GM19452 (cell line): Measurements from ENCODE around the gene CELSR1.
"Not testable (repeated sequence)": the region's sequence is repeated elsewhere in the genome, so short reads cannot be mapped to it uniquely, and the experiment has no call there.

Experiments
- ATAC-seq: cut with Tn5 transposase; IDR thresholded peaks from one replicate; pipeline ENCODE4 v1.9.1; 2021; ENCODE audit not compliant: unreplicated experiment

CELSR1 gene

DNA sequence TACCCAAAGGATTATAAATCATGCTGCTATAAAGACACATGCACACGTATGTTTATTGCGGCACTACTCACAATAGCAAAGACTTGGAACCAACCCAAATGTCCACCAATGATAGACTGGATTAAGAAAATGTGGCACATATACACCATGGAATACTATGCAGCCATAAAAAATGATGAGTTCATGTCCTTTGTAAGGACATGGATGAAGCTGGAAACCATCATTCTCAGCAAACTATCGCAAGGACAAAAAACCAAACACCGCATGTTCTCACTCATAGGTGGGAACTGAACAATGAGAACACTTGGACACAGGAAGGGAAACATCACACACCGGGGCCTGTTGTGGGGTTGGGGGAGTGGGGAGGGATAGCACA lies 21.3 kb downstream of the CELSR1 start:
- ATAC-seq = not testable (repeated sequence)

DNA sequence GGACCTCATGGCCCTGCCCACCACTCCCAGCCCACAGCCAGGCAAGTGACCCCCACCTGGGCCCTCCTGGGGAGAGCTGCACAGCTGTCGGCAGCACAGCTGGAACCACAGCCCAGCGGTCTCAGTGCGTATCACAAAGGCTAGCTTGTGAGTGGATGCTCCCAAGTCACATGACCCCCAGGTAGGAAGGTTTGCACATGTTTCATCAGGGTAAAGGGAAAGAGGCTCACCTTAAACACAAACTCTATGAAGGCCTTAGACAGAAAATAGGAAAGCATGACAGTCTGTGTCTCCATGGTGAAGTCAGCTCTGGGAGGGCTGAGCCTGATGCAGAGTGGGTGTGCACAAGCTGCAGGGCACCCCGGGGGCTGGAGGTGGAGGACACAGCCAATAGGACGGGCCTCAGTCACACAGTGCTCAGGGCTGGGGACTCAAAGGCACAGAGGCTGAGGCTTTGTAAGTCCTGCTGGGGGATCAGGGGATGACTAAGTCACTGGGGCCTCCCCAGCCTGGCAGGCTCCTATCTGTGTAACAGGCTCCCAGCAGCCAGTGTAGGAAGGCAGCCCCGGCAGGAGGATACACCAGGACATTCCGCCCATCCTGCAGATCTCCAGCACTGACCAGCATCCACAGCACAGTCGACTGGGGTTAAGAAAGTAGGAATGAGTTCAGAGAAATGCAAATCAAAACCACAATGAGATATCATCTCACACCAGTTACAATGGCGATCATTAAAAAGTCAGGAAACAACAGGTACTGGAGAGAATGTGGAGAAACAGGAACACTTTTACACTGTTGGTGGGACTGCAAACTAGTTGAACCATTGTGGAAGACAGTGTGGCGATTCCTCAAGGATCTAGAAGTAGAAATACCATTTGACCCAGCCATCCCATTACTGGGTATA lies 22.0 kb downstream of the CELSR1 start:
- no peak for ATAC-seq

DNA sequence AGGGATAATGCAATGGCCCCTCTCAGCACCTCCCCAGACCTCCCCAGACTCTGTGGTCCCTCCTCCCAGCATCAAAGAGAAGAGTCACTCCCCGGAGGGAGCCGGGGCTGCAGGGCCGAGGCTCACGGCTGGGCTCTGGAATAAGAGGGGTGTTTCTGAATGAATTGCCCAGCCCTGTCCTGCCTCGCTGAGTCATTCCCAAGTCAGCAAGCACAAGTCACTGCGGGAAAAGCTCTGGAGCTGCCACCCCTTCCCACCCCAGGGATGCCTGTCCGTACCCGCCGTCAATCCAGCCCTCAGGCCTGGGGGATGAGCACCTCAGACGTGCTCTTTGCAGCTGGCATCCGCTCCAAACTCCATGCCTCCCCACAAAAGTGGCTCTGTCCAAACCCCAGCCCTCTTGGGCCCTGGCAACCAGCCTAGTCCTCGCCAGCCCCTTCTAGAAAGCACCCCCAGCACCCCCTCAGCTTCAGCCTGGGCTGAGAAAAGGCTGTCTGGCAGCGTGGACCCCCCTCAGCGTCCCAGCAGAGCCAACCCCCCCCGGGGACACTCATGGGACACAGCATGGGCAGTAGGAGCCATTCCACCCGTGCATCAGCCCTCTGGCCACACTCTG lies 22.7 kb downstream of the CELSR1 start:
- no peak for ATAC-seq

DNA sequence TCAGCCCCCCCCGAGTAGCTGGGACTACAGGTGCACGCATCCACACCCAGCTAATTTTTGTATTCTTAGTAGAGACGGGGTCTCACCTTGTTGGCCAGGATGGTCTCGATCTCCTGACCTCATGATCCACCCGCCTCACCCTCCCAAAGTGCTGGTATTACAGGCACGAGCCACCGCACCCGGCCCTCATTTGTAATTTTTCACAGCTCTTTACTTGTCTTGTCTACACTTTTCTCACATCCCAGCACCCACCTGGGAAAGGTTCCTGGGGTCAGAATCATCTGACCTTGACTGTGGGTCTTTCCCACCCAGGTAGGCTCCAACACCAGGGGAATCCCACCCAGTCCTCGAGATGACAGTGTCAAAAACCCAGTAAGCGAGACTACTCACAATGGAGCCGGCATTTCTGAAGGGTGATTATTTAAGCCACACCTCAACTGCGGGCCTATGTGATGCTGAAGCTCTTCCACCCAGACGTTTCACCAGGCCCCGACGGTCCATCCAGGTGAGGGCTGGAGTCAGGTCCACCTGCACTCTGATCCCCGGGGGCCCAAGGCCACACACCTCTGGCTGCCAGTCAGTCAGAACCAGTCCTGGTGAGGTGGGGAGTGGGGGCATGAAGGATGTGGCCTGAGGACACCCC lies 23.4 kb downstream of the CELSR1 start:
- ATAC-seq = no peak

DNA sequence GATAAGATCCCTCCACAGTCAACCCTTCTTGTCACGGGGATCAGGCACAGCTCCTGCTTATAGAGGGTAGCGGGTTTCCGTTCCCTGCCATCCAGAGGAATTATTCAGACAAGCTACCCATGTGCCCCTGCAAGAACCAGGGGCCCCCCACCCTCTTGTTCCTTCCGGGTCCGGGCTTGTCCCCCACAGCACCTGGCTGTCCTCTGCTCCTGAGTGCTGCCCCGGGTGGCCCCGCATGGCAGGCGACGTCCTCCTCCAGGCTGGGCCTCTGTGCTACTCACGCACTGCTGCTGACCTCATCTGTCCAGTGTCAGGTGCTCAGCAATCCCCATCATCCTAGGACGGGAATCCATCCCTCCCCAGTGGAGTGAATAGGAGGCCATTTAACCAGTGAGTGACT lies 24.7 kb downstream of the CELSR1 start:
- no peak for ATAC-seq

DNA sequence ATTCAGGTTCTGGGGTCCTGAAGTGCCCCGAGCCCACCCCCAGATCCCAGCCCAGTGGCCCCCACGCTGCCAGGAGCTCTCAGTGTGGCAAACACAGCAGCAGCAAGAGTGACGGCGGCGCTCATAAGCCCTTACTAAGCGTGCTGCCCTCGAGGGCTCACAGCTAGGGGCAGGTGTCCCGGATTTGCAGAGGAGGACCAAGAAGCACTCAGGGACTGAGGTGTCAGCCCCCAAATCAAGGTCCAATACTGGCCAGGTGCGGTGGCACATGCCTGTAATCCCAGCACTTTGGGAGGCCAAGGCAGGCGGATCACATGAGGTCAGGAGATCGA lies 25.4 kb downstream of the CELSR1 start:
- ATAC-seq = no peak

DNA sequence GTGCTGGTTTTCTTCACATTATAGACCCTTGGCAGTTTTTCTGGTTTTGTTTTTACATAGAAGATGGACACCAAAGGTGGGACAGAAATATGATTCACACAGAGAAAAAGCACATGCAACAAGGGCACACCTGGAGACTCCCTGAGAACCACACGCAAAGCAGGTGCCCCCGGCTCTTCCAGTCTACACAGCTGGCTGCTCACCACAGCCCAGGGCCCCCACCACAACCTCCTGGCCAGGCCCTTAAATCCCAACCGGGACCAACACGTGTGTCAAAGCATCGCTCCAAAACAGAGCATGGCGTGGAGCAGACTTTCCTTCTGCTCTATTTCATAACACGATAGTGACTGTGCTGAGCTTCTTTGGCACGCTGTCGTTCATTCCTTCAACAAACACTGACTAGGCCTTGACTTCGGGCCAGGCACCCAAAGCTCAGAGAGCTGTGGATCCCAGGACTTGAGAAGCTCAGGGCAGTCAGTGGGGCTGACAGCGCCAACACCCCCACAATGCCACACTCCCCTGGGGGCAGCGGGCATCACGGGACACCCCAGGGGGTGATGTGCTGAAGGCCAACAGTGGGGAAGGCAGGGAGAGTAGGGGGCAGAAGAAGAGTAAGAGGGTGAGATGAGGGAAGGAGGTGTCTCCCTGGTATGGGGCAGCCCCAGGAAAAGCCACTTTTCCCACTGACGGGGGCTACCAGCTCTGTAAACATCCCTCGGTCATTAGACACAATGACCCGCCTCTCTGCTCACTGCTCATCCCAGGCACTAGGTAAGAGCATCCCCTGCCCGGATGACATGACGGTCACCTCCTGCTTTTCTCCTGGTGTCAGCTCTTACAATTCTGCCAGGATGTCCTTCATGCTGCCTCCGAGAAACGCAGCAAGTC lies 26.0 kb downstream of the CELSR1 start:
- ATAC-seq = no peak

DNA sequence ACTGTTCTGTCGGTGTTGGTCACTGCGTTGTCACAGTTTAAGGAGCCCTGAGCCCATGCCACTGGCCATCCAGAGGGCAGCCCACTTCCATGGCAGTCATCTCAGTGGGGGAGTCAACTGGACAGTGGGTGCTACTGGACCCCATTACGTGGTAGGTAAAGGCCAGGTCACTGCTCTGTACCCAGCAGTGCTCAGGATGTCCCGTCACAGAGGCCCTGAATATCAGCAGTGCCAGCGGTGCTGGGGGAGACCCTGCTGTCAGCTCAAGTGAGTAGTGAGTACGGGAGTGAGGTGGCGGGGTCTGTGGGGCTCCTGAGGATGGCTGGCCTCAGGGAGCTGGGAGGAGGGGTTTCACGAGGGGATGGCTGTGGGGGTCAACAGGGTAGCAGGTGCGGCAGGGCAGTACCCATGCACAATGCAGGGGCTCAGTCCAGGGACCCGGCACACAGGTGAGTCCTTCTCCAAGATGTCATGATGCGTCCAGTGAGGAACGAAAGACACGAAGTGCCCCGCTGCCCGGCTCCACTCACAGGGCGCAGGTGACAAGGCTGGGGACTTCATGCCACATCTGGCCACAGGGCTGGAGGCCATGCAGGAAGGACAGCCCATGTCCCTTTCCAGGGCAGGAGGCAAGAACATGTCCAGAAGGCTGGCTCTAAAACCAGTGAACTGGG lies 27.9 kb downstream of the CELSR1 start:
- ATAC-seq = no peak

DNA sequence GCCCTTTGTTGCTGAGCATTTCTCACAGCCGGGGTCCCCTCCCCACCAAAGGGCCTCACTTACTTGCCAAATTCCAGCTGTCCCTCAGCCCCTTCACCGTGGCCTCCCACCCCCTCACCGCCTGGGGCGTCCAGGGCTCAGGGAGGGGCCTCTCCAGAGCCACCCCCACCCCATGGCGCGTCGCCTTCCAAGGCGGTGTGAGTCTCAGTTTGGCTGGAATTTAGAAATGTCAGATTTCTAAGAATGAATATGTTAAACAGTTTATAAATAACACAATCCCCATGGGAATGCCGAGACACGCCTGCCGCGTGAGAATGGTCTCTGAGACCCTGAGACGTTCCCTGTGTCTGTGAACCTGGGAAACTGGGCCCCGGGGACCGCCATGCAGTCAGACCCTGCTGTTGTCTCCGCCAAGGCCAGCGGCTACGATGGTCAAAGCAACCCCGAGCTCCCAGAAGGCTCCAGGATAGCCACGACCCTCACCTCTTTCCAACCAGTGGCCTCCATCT lies 28.9 kb downstream of the CELSR1 start:
- no peak for ATAC-seq

DNA sequence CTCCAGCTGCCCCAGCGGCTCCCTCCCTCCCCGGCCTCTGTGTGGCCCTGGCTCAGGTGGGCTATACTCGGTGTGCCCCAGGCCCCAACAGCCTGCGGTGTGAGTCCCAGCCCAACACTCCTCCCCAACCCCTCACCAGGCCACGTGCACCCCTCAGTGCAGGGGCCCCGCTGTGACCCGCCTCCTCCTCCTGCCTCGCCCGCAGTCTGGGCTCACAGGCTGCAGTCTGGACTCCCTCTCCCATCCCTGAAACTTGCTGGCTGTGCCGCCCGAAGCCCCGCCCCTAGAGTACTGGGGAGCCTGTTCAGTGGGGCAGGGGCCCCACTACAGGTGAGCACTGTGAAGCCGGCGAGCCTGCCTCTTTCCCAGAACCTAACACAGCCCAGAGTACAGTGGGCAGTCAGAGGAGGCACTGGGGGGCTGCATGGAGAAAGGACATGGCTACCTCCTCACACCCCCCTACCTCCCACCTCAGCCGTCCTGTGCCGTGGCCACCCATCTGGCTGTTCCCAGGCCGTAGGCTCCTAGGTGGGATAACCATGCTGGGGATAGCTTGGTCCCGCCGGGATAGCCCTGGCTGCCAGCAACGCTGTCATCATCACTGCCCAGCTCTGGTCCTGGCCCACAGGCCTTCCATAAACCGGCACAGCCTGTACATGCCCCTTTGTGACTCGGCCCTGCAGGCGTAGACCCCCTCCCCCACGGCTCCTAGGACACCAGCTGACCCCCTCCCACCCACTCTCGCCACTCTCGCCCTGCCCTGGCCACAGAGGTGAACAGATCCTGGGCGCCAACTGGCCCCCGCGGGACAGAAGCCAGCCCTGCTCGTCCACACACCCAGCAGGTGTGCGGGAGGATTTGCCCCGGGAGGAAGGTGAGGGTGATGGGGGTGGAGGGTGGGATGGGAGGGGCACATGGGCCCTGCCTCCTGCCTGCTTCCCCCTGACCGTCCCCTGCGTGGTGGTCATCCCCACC lies 29.7 kb downstream of the CELSR1 start:
- no peak for ATAC-seq

DNA sequence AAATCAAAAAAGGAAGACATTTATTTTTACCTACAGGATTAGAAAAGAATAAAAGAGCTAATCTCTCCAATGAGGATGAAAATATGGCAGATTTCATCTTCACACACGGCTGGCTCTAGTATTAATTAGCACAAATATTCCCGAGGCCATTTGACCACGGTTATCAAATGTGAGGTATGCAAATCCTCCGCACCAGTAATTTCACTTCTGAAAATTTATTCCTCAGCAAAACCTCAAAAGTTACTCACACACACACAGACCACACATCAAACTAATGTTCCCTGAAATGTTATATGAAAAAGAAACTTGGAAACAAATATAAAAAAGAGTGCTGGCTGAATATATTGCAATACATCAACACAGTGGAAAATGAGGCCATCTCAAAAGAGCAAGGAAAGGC lies 32.8 kb downstream of the CELSR1 start:
- ATAC-seq = no peak

DNA sequence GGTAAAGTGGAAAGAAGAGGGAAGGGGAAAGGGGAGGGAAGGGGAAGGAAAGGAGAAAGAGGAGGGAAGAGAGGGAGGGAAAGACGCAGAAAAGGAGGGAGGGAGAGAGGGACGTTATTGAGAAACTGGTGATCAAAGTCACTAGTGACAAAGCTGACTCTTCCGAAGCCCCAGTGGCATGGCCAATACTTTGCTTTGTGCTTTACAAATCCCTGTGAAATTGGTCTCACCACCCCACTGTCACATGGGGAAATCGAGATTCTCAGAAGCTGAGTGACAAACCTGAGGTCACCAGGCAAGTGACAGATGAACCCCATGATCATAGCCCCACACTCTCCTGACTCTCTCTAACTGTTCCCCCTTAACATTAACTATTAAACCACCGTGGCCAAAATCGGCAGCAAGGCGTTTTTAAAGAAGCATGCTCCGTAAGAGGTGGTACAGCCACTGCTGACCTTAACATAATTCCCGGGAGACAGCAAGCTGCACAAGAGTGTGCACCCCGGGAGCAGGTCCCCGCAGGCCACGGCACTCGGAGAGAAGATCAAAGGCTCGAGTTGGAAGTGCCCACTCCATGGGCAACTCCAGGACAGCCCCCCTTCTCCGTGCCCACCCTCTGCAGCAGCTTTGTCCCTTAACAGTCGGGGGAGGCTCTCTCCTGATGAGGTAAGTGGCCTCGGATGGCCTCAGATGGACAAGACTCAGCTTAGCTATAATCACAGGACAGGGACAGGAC lies 34.8 kb downstream of the CELSR1 start:
- ATAC-seq = no peak

DNA sequence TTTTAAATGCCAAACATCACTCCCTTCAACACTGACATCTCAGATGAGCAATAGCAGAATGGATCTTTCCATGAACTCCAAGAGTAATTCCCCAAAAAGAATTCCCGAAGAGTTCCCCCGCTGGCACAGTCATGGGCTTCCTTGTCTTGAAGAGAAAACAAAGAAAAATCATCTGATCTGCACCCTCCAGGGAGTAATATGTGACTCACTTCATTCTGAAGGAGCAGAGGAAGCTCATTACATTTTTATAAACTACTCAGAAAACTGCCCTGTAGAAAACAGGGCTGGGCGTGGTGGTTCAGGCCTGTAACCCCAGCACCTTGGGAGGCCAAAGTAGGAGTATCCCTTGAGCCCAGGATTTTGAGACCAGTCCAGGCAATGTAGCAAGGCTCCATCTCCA lies 35.7 kb downstream of the CELSR1 start:
- no peak for ATAC-seq

DNA sequence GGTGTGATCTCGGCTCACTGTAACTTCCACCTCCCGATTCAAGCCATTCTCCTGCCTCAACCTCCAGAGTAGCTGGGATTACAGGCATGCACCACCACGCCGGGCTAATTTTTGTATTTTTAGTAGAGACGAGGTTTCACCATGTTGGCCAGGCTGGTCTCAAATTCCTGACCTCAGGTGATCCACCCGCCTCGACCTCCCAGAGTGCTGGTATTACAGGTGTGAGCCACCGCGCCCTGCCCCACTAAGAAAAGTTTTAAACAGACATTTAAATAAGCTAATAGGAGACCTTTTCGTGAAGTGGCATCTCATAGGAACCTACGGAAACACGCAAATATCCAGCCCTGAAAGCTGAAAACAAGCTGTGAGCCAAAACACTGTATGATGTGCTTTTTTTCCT lies 36.2 kb downstream of the CELSR1 start:
- ATAC-seq = not testable (repeated sequence)

DNA sequence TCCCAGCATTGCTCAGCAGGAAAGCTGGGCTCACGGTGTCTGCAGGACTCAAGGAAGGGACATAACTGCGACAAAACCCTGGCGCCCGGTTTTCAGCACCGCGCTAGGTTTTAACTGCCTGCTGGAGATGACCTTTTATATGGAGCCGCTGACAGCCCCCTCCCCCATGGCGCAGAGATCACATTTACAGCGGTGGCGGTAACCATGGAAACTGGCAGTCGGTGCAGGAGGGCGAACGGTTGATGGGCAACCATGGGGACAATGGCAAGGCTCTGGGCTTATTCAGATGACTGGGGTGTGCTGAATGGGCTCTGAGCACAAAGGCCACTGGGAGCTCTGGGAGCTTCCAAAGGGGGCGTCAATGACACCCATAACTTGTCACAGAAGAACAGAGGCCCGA lies 37.2 kb downstream of the CELSR1 start:
- ATAC-seq = no peak

DNA sequence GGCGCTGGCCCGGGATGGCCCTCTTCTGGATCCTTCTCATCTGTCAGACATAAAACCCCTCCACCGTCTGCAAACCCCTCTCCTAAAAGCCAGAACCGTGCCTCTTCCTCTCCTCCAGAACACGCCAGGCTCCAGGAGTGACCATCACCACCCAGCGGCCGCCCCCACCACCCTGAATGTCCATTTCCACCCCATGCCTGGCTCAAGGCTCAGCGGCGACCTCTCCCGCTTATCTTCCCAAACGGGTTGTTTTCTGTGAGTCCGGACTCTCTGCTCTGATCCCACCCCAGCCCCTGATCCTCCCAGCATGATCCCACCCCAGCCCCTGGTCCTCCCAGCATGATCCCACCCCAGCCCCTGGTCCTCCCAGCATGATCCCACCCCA lies 37.6 kb downstream of the CELSR1 start:
- no peak for ATAC-seq

DNA sequence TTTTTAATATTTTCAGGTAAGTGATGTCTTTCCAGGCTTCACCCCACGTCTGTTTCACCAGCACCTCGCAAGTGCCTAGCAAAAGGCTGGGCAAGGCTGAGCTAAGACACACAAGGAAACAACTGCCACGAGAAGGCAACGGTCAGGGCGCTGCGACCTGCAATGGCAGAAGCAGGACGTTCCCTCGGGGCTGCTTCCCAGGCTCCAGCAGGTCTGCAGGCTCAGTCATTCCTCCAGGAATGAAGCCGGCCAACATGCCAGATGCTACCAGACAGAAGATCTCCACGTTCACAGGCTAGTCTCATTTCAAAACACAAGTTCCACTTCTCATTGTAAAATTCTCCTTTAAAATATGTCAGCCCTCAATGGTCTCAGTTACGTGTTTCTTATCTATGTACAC lies 45.5 kb downstream of the CELSR1 start:
- ATAC-seq = no peak

DNA sequence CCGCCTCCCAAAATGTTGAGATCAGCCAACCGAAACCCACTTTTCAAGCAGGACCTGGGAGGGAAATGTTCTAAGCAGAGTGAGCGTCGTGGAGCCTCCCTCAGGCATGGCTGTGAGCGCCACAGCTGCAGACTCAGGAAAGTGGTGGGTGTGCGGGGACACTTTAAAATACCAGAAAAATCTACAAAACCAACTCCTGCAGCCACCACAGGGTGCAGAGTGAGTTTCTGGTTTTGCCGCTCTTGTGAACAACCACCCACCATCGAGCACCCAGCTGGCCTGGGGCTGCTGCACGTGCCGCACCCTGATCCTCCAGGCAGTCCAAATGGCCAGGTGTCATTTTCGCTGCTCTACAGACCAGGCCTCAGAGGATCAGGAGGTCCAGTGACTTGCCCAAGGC lies 46.9 kb downstream of the CELSR1 start:
- ATAC-seq = no peak
